Mucosa of stomach (tissue), 1 donor: Measurements from ENCODE around the gene RPSA.

Source experiments
- H3K27me3 ChIP-seq: one replicate; pipeline ENCODE4 v1.7.0; 2013; ENCODE audit warnings: mild to moderate bottlenecking, low read length; ENCODE audit not compliant: control insufficient read depth, insufficient read depth
- H3K36me3 ChIP-seq: one replicate; pipeline ENCODE4 v1.7.0; 2013; ENCODE audit warnings: low read length; ENCODE audit not compliant: control insufficient read depth, insufficient read depth
- H3K4me1 ChIP-seq: one replicate; pipeline ENCODE4 v1.7.0; 2013; ENCODE audit warnings: mild to moderate bottlenecking, low read length; ENCODE audit not compliant: control insufficient read depth, insufficient read depth
- H3K4me3 ChIP-seq: one replicate; pipeline ENCODE4 v1.7.0; 2013; ENCODE audit warnings: low read length
- H3K9ac ChIP-seq: one replicate; pipeline ENCODE4 v1.7.0; 2013; ENCODE audit warnings: mild to moderate bottlenecking, low read length, moderate library complexity
- H3K9me3 ChIP-seq: one replicate; pipeline ENCODE4 v1.7.0; 2013; ENCODE audit warnings: mild to moderate bottlenecking, low read length, moderate library complexity; ENCODE audit not compliant: control insufficient read depth
- donor health status: Pancreatic carcinoma.

The RPSA gene

DNA sequence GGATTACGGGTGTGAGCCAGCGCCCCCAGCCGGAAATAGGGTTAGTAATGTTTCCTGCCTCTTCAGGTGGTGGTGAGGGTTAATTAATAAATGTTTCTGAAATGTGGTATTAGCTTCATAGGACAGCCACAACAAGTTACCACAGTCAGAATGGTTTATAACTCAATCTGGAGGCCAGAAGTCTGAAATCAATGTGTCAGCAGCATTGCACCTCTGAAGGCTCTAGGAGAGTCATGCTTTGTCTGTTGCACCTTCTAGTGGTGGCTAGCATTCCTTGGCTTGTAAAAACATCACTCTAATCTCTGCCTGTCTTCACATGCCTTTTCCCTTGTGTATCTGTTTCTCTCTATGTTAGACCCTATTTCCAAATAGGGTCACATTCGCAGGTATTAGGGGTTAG lies 7.8 kb upstream of the RPSA start:
- no peak overlapping the region for H3K9ac ChIP-seq
- no peaks in the 10 kb centered on the region for H3K36me3 ChIP-seq
- H3K27me3 ChIP-seq: no peaks in the 10 kb centered on the region

GRCh38 chr3:39401983-39402382 lies 4.5 kb upstream of the RPSA start:
- no peaks in the 10 kb centered on the region for H3K27me3 ChIP-seq
- H3K36me3 ChIP-seq: no peaks in the 10 kb centered on the region
- no peaks in the 10 kb centered on the region for H3K9me3 ChIP-seq
- H3K9ac ChIP-seq: no peak overlapping the region
- no peak overlapping the region for H3K4me3 ChIP-seq
- no peaks in the 10 kb centered on the region for H3K4me1 ChIP-seq

More for the DNA sequence above, 7.8 kb upstream of the RPSA start:
- Histone ChIP-seq H3K9me3 (no peaks in the 10 kb centered on the region), H3K4me1 (no peaks in the 10 kb centered on the region), H3K4me3 (no peak overlapping the region)

GRCh38 chr3:39404943-39405686 lies 1.4 kb upstream of the RPSA start:
- H3K27me3 ChIP-seq: no peaks in the 10 kb centered on the region
- H3K4me3 ChIP-seq: no peak overlapping the region
- no peak overlapping the region for H3K9ac ChIP-seq
- H3K4me1 ChIP-seq: peaks cover 8% of the 10 kb centered on the region
- no peaks in the 10 kb centered on the region for H3K36me3 ChIP-seq
- H3K9me3 ChIP-seq: no peaks in the 10 kb centered on the region

- Histone ChIP-seq H3K9ac (peak overlapping the region; percentile 75), H3K4me1 (peaks cover 8% of the 10 kb centered on the region), H3K9me3 (no peaks in the 10 kb centered on the region), H3K36me3 (peaks cover 2% of the 10 kb centered on the region), H3K27me3 (no peaks in the 10 kb centered on the region), H3K4me3 (peak overlapping the region; percentile 52)
These were observed 693 bp upstream of the RPSA start for GRCh38 chr3:39405687-39406367.

GRCh38 chr3:39407259-39407629 lies 724 bp downstream of the RPSA start:
- H3K27me3 ChIP-seq: no peaks in the 10 kb centered on the region
- H3K4me3 ChIP-seq: peak overlapping the region; percentile 52
- H3K9ac ChIP-seq: peak overlapping the region; percentile 75
- H3K4me1 ChIP-seq: peaks cover 8% of the 10 kb centered on the region
- H3K36me3 ChIP-seq: peaks cover 7% of the 10 kb centered on the region
- H3K9me3 ChIP-seq: no peaks in the 10 kb centered on the region

DNA sequence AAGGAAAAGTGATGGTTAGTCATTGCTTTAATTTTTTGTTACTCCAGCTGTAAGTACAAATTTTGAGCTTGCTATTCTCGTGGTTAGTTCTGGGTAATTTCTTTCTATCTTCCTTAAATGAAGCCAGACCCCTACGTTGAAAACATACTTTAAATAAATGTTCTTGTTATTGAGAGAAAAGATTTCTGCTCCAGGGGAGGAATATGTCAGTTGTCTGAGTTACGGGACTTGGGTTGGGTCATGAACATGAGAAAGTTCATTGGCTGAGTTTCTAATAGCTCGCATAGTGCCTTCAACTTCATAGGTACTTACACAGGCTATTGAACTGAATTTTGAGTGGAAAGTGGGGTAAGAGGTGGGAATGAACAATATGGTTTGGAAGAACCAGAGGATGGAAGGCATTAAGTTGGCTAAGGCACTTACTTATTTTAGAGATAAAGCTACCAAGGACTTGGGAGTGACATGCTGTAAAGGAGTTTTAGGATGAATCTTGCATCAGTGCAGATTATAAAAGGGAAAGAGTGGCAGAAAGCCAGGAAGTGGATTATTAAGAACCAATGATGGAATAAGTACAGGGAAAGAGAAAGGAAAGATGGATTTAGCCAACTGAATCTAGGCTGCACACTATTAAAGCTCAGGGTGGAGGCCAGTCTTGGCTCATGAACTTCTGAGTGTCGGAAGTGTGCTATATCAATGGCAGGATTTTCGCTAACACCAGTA lies 1.4 kb downstream of the RPSA start:
- Histone ChIP-seq H3K27me3 (no peaks in the 10 kb centered on the region), H3K9ac (peak overlapping the region; percentile 75), H3K4me3 (peak overlapping the region; percentile 52), H3K4me1 (peaks cover 8% of the 10 kb centered on the region), H3K9me3 (no peaks in the 10 kb centered on the region), H3K36me3 (peaks cover 8% of the 10 kb centered on the region)

DNA sequence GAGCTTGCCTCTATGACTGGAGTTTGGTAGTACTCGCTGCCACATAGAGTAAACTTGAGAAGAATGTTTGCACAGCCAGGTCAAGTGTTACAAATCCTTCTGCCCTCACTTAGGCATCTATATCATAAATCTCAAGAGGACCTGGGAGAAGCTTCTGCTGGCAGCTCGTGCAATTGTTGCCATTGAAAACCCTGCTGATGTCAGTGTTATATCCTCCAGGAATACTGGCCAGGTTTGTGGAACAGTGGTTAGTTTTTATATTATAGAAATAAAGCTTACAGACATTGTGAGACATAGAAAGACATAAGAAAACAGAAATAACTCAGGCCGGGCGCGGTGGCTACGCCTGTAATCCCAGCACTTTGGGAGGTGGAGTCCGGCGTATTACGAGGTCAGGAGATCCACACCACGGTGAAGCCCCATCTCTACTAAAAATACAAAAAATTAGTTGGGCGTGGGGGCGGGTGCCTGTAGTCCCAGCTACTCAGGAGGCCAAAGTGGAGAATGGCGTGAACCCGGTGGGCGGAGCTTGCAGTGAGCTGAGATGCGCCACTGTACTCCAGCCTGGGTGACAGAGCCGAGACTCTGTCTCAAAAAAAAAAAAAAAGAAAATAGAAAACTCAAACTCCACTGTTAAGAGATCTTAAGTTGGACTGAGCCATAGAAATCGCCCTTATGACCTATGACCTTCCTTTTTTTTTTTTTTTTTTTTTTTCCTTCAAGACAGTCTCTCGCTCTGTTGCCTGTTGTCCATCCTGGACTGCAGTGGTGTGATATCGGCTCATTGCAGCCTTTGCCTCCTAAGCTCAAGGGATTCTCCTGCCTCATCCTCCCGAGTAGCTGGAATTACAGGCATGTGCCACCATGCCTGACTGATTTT lies 2.2 kb downstream of the RPSA start:
- Histone ChIP-seq H3K27me3 (no peaks in the 10 kb centered on the region), H3K9me3 (no peaks in the 10 kb centered on the region), H3K4me3 (no peak overlapping the region), H3K36me3 (peaks cover 16% of the 10 kb centered on the region), H3K9ac (no peak overlapping the region), H3K4me1 (peaks cover 8% of the 10 kb centered on the region)

DNA sequence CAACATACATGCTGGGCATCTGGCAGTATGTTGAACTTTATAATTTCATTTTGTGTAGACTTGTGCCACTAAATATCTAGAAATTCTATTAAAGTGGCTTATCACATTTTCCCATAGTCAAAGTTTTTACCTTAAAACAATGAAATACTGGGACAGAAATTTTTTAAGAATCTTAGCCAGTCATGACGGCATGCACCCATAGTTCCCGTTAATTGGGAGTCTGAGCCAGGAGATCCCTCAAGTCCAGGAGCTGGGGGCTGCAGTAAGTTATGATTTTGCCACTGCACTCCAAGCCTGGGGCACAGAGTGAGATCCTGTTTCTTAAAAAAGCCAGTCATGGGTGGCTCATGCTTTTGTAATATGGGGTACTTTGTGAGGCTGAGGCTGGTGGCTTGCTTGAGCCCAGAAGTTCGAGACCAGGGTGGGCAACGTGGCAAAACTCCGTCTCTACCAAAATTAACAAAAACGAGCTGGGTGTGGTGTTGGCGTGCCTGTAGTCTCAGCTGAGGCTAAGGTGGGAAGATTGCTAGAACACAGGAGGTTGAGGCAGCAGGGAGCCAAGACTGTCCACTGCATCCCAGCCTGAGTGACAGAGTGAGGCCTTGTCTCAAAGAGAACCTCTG lies 3.1 kb downstream of the RPSA start:
- peaks cover 16% of the 10 kb centered on the region for H3K36me3 ChIP-seq

DNA sequence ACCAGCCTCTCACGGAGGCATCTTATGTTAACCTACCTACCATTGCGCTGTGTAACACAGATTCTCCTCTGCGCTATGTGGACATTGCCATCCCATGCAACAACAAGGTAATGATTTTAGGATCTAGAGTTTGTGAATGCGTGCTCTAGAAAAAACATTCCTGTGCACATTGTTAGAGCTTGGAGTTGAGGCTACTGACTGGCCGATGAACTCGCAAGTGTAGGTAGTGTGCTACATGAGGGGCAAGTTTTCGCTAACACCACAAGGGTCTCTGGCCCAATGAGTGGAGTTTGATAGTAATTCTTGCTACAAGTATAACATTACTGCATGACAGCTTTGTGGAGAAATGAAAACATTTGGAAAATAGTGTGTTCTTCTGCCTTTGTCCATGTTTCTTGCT lies 4.4 kb downstream of the RPSA start:
- Histone ChIP-seq H3K9me3 (no peaks in the 10 kb centered on the region), H3K9ac (no peak overlapping the region), H3K36me3 (peaks cover 16% of the 10 kb centered on the region), H3K4me3 (no peak overlapping the region), H3K27me3 (no peaks in the 10 kb centered on the region), H3K4me1 (peaks cover 16% of the 10 kb centered on the region)

More for the DNA sequence above, 3.1 kb downstream of the RPSA start:
- Histone ChIP-seq H3K4me1 (peaks cover 16% of the 10 kb centered on the region), H3K9me3 (no peaks in the 10 kb centered on the region), H3K4me3 (no peak overlapping the region), H3K9ac (no peak overlapping the region), H3K27me3 (no peaks in the 10 kb centered on the region)

DNA sequence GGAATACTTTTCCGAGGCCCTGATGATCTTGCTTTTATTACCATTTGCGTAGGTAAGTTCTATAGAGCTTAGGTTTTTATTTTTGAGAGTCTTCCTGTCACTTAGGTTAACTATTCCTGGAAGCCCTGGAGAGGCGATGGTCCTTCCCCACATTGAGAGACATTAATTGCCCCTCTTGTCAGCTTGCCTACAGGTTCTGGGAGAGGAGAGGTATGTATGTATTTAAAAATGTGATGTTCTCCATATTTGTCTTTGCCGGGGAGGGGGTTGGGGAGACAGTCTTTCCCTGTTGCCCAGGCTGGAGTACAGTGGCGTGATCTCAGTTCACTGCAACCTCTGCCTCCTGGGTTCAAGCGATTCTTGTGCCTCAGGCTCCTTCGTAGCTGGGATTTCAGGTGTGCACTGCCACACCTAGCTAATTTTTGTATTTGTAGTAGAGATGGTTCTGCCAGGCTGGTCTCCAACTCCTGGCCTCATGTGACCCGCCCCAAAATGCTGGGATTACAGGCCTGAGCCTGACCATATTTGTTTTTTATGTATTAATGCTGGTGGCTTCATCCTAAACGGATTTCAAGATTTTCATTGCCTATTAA lies 6.2 kb downstream of the RPSA start:
- no peak overlapping the region for H3K9ac ChIP-seq
- no peak overlapping the region for H3K4me3 ChIP-seq
- H3K4me1 ChIP-seq: peaks cover 13% of the 10 kb centered on the region
- H3K36me3 ChIP-seq: peaks cover 16% of the 10 kb centered on the region
- H3K9me3 ChIP-seq: no peaks in the 10 kb centered on the region
- no peaks in the 10 kb centered on the region for H3K27me3 ChIP-seq
